Measurements from ENCODE around the gene ZNF28.
"Not testable (repeated sequence)": the region's sequence is repeated elsewhere in the genome, so short reads cannot be mapped to it uniquely, and the experiment has no call there.

Gene ZNF28

DNA sequence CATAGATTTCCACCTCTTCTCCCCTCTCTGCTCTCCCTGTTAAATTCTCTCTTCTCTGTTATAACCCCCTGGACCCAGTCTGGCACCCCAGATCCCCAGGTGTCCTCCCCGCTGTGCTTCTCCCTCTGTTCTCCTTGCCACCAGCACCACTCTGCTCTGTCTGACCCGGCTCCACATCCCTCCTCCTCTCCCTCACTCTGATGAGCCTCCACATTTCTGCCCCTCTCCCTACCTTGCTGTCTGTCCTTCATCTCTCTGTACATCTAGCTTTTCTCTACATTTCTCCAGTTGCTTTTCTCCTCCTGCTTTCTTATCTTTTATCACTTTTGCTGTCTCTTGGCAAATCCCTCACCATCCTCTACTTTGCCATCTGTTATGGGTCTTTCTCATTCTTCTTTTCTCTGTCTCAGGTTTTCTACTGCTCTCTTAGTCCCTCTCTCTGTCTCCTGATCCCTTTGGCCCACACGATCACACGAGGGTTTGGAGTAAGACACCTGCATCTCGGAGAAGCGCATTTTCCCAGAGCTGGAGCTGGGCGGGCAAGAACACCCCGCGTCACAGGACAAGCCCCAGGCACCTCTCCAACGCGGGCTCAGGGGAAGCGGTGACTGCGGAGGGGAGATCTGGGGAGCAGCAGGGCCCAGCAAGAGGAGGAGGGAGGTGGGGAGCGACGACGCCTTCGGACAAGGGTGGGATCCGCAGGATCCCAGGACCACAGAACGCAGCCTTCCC lies 795 bp downstream of the ZNF28 start:
- H3K9ac ChIP-seq (ENCODE audit: low read depth, low read length), result peak overlapping the region; percentile 88
- H3K4me1 ChIP-seq (ENCODE audit: control insufficient read depth, insufficient read depth, low read length); H3K27me3 ChIP-seq (ENCODE audit: control insufficient read depth, insufficient read depth, low read length); H3K9me3 ChIP-seq (replicated peaks; ENCODE audit: low read length): not testable (repeated sequence)
- peak overlapping the region; percentile 82 for H3K4me3 ChIP-seq (ENCODE audit: low read length)
- peak overlapping the region; percentile 80 for H3K4me2 ChIP-seq (ENCODE audit: low read length)
- peaks cover 15% of the 10 kb centered on the region for H3K36me3 ChIP-seq (ENCODE audit: insufficient read depth, low read length)

DNA sequence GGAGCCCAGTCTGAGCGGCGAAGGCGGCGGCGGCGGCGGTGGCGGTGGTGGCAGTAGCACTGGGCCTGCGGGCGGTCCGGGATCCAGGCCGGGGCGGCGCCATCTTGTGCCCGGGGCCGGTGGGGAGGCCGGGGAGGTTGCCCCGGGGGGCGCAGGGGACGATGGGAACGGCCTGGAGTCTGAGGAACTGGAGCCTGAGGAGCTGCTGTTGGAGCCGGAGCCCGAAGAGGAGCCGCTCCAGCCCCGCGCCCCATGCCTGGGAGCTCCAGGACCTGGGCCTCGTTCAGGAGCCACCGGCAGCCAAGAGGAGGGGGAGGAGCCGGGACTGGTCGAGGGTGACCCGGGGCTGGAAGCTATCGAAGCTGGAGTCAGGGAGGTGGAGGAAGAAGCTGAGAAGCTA lies 11.6 kb downstream of the ZNF28 start:
- H3K4me1 ChIP-seq (ENCODE audit: control insufficient read depth, insufficient read depth, low read length), result no peaks in the 10 kb centered on the region
- no peaks in the 10 kb centered on the region for H3K27me3 ChIP-seq (ENCODE audit: control insufficient read depth, insufficient read depth, low read length)
- H3K36me3 ChIP-seq (ENCODE audit: insufficient read depth, low read length), result peaks cover 29% of the 10 kb centered on the region
- H3K4me2 ChIP-seq (ENCODE audit: low read length), result no peak overlapping the region
- no peaks in the 10 kb centered on the region for H3K9me3 ChIP-seq (replicated peaks; ENCODE audit: low read length)
- no peak overlapping the region for H3K9ac ChIP-seq (ENCODE audit: low read depth, low read length)
- H3K4me3 ChIP-seq (ENCODE audit: low read length), result no peak overlapping the region

DNA sequence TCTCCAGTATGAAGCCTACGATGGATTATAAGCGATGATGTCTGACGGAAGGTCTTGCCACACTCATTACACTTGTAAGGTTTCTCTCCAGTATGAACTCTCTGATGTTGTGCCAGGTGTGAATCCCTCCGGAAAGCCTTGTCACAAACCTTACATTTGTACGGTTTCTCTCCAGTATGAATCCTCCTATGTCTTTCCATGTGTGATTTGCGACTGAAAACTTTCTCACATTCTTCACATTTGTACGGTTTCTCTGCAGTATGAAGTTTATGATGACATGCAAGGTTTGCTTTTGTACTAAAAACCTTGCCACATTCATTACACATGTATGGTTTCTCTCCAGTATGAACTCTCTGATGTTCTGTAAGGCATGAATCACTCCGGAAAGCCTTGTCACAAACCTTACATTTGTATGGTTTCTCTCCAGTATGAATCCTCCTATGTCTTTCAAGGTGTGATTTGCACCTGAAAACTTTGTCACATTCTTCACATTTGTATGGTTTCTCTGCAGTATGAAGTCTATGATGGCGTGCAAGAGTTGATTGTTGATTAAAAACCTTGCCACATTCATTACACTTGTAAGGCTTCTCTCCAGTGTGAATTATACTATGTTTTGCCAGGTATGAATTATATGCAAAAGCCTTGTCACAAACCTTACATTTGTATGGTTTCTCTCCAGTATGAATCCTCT lies 21.3 kb downstream of the ZNF28 start:
- Histone ChIP-seq H3K9me3 (replicated peaks; ENCODE audit: low read length) (peaks cover 63% of the 10 kb centered on the region), H3K36me3 (ENCODE audit: insufficient read depth, low read length) (peaks cover 52% of the 10 kb centered on the region)
- not testable (repeated sequence) for H3K9ac ChIP-seq (ENCODE audit: low read depth, low read length); H3K4me1 ChIP-seq (ENCODE audit: control insufficient read depth, insufficient read depth, low read length); H3K4me2 ChIP-seq (ENCODE audit: low read length); H3K27me3 ChIP-seq (ENCODE audit: control insufficient read depth, insufficient read depth, low read length); H3K4me3 ChIP-seq (ENCODE audit: low read length)

DNA sequence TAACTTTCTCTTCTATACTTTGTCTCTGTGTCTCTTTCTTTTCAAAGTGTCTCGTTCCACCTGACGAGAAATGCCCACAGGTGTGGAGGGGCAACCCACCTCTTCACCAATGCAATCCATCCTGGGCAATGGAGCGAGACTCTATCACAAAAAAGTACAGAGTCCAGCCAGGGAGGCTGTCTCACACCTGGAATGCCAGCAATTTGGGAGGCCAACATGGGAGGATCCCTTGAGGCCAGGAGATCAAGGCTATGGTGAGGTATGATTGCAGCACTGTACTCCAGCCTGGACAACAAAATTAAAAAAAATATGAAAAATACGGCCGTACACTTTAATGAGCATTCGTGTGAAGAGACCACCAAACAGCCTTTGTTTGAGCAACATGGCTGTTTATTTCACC lies 32.0 kb downstream of the ZNF28 start:
- Histone ChIP-seq H3K4me1 (ENCODE audit: control insufficient read depth, insufficient read depth, low read length) (peaks cover 8% of the 10 kb centered on the region), H3K4me3 (ENCODE audit: low read length) (no peak overlapping the region), H3K9me3 (replicated peaks; ENCODE audit: low read length) (peaks cover 9% of the 10 kb centered on the region), H3K27me3 (ENCODE audit: control insufficient read depth, insufficient read depth, low read length) (no peaks in the 10 kb centered on the region), H3K4me2 (ENCODE audit: low read length) (no peak overlapping the region), H3K36me3 (ENCODE audit: insufficient read depth, low read length) (no peaks in the 10 kb centered on the region), H3K9ac (ENCODE audit: low read depth, low read length) (no peak overlapping the region)

DNA sequence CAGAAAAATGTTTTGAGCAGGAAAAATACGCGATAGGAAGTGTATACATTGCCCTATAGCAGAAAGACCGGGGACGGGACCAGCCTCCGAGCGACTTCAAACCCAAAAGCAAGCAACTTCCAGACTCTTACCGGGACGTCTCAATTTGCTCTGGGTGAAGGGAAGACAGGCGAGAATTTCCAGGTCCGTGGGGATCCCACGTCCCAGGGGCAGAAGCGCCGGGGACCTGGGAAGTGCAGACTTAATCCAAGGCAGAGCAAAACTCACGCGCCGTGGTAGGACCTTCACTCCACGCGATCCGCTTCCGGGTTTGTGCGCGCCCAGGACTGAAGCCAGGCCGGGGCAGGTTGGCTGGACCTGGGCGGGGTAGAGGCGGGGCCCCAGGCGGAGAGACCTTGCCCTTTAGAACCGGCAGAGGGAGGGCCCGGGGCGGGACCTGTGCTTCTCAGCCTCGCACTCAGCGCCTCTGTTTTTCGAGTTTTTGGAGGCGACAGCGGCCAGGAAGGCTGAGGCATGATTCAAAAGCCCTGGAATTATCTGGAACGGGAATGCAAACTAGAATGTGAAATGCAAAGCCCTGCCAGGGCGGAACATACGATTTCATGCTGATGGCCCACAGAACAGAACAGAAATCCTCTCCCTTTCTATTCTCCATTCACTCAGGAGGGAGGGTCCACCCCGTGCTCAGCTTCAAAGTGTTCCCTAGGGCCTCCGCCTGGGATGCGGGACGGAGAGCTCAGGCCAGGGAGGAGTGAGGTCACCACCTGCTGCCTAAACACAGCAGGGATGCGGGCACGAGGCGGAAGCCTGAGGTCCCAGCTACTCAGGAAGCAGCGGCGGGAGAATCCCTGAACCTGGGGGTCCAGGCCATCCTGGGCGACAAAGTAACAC lies 34.7 kb downstream of the ZNF28 start, which contains the start of gene ZNF600:
Gene ZNF600 (minus strand): TSS at position 328 of the 891 bp plus-strand sequence. CDS start 7,903 bp downstream, outside the sequence.
- H3K4me2 ChIP-seq (ENCODE audit: low read length), result peak within 1 kb of the TSS; percentile 90
- H3K36me3 ChIP-seq (ENCODE audit: insufficient read depth, low read length); H3K27me3 ChIP-seq (ENCODE audit: control insufficient read depth, insufficient read depth, low read length); H3K4me1 ChIP-seq (ENCODE audit: control insufficient read depth, insufficient read depth, low read length); H3K9me3 ChIP-seq (replicated peaks; ENCODE audit: low read length): not testable (repeated sequence)
- H3K4me3 ChIP-seq (ENCODE audit: low read length), result peak within 1 kb of the TSS; percentile 69
- peak within 1 kb of the TSS; percentile 60 for H3K9ac ChIP-seq (ENCODE audit: low read depth, low read length)

DNA sequence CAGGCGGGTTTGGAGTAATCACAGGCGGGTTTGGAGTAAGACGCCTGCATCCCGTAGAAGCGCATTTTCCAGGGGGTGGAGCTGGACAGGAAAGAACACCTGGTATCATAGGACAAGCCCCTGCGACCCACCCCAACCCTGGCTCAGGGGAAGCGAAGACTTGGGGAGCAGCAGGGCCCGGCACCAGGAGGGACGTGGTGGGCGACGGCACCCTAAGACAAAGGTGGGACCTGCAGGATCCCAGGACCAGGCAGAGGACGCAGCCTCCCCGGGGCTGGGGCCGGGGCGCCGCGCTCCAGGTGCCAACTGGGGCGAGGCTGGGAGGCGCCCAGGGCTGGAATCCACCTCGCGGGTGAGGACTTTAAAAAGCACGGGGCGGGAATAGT lies 35.4 kb downstream of the ZNF28 start:
- H3K4me3 ChIP-seq (ENCODE audit: low read length), result peak overlapping the region; percentile 69
- no peaks in the 10 kb centered on the region for H3K9me3 ChIP-seq (replicated peaks; ENCODE audit: low read length)
- peak overlapping the region; percentile 60 for H3K9ac ChIP-seq (ENCODE audit: low read depth, low read length)

DNA sequence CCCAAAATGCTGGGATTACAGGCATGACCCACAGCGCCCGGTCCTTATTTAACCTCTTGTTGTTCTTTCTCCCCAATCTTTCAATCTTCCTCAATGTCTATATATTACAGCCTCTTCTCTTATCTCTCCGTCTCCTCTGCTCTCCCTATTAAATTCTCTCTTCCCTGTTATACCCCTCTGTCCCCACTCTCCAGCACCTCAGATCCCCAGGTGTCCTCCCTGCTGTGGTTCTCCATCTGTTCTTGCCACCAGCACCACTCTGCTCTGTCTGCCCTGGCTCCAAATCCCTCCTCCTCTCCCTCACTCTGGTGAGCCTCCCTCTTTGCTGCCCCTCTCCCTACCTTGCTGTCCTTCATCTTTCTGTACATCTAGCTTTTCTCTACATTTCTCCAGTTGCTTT lies 35.9 kb downstream of the ZNF28 start:
- peak overlapping the region; percentile 60 for H3K9ac ChIP-seq (ENCODE audit: low read depth, low read length)
- H3K27me3 ChIP-seq (ENCODE audit: control insufficient read depth, insufficient read depth, low read length), result no peaks in the 10 kb centered on the region
- no peaks in the 10 kb centered on the region for H3K9me3 ChIP-seq (replicated peaks; ENCODE audit: low read length)
- no peaks in the 10 kb centered on the region for H3K36me3 ChIP-seq (ENCODE audit: insufficient read depth, low read length)
- H3K4me2 ChIP-seq (ENCODE audit: low read length), result peak overlapping the region; percentile 90
- H3K4me3 ChIP-seq (ENCODE audit: low read length), result peak overlapping the region; percentile 69
- H3K4me1 ChIP-seq (ENCODE audit: control insufficient read depth, insufficient read depth, low read length), result peaks cover 8% of the 10 kb centered on the region

More for the DNA sequence above, 35.4 kb downstream of the ZNF28 start:
- Histone ChIP-seq H3K36me3 (ENCODE audit: insufficient read depth, low read length) (no peaks in the 10 kb centered on the region), H3K4me2 (ENCODE audit: low read length) (peak overlapping the region; percentile 90), H3K4me1 (ENCODE audit: control insufficient read depth, insufficient read depth, low read length) (peaks cover 8% of the 10 kb centered on the region), H3K27me3 (ENCODE audit: control insufficient read depth, insufficient read depth, low read length) (no peaks in the 10 kb centered on the region)

DNA sequence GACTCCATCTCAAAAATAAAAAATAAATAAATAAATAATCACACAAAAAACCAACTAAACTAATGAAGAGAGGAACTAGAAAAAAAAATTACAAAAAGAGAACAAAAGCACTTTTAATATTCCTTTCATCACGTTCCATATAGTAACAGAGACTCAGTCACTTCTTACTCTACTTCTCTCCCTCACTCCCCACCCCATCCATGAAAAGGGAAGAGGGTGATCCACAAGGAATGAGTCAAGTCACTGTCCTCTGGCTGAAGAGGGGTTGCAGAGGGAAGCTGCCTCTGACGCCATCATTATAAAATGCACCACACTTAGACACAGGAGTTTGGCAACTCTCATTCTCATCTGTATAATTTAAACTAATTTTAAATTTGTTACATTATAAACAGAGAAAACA lies 38.6 kb downstream of the ZNF28 start:
- not testable (repeated sequence) for H3K4me3 ChIP-seq (ENCODE audit: low read length); H3K9me3 ChIP-seq (replicated peaks; ENCODE audit: low read length); H3K9ac ChIP-seq (ENCODE audit: low read depth, low read length); H3K4me2 ChIP-seq (ENCODE audit: low read length); H3K4me1 ChIP-seq (ENCODE audit: control insufficient read depth, insufficient read depth, low read length); H3K36me3 ChIP-seq (ENCODE audit: insufficient read depth, low read length); H3K27me3 ChIP-seq (ENCODE audit: control insufficient read depth, insufficient read depth, low read length)

DNA sequence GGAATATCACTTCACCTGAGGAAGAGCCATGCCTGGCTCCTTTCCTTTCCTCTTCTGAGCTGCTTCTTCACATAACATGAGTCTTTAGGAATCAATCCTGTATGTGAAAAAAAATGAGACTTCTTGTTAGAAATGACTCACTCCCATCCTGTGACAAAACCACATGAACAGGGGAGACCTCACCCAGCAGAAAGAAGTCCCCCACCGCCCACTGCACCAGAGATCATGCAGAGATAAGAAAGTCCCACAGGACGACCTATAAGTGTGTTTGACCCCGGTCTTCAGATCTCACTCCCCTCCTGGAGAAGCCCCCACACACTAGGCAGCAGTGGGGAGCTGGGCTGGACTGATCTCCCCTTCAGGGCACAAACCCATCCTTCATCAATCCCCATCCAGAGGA lies 42.6 kb downstream of the ZNF28 start:
- H3K36me3 ChIP-seq (ENCODE audit: insufficient read depth, low read length), result peaks cover 20% of the 10 kb centered on the region

DNA sequence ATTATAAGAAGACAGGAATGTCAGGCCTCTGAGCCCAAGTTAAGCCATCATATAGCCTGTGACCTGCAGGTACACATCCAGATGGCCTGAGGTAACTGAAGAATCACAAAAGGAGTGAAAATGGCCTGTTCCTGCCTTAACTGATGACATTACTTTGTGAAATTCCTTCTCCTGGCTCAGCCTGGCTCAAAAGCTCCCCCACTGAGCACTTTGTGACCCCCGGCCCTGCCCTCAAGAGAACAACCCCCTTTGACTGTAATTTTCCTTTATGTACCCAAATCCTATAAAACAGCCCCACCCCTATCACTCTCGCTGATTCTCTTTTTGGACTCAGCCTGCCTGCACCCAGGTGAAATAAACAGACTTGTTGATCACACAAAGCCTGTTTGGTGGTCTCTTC lies 65.0 kb downstream of the ZNF28 start:
- H3K4me2 ChIP-seq (ENCODE audit: low read length); H3K4me3 ChIP-seq (ENCODE audit: low read length); H3K4me1 ChIP-seq (ENCODE audit: control insufficient read depth, insufficient read depth, low read length); H3K27me3 ChIP-seq (ENCODE audit: control insufficient read depth, insufficient read depth, low read length); H3K36me3 ChIP-seq (ENCODE audit: insufficient read depth, low read length); H3K9me3 ChIP-seq (replicated peaks; ENCODE audit: low read length); H3K9ac ChIP-seq (ENCODE audit: low read depth, low read length): not testable (repeated sequence)

More for the DNA sequence above, 42.6 kb downstream of the ZNF28 start:
- Histone ChIP-seq H3K9ac (ENCODE audit: low read depth, low read length) (no peak overlapping the region), H3K4me1 (ENCODE audit: control insufficient read depth, insufficient read depth, low read length) (no peaks in the 10 kb centered on the region), H3K9me3 (replicated peaks; ENCODE audit: low read length) (no peaks in the 10 kb centered on the region), H3K27me3 (ENCODE audit: control insufficient read depth, insufficient read depth, low read length) (no peaks in the 10 kb centered on the region), H3K4me3 (ENCODE audit: low read length) (no peak overlapping the region), H3K4me2 (ENCODE audit: low read length) (no peak overlapping the region)

DNA sequence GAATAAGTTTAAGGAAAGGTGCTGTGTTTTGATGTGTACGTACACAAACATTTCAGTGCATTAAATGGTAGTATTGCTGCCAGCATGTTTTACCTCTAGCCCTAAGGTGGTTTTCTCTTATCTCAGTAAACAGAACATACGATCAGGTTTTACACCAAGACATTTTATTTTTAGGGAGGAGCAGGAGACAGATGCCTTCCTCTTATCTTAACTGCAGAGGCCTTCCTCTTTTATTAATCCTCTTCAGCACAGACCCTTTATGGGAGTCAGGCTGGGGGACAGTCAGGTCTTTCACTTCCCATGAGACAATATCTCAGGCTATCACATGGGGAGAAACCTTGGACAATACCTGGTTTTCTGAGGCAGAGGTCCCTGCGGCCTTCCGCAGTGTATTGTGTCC lies 71.7 kb downstream of the ZNF28 start:
- Histone ChIP-seq H3K4me3 (ENCODE audit: low read length) (no peak overlapping the region), H3K4me2 (ENCODE audit: low read length) (no peak overlapping the region), H3K9ac (ENCODE audit: low read depth, low read length) (no peak overlapping the region)

More for the DNA sequence above, 71.7 kb downstream of the ZNF28 start:
- no peaks in the 10 kb centered on the region for H3K36me3 ChIP-seq (ENCODE audit: insufficient read depth, low read length)
- no peaks in the 10 kb centered on the region for H3K9me3 ChIP-seq (replicated peaks; ENCODE audit: low read length)
- H3K4me1 ChIP-seq (ENCODE audit: control insufficient read depth, insufficient read depth, low read length), result no peaks in the 10 kb centered on the region
- H3K27me3 ChIP-seq (ENCODE audit: control insufficient read depth, insufficient read depth, low read length), result no peaks in the 10 kb centered on the region
